ENCODE measurements around the gene CEBPE.
A peak's percentile ranks its signal among the peaks of the same experiment; 100 is the strongest.

The CEBPE gene

GRCh38 chr14:23093991-23094665, 24.9 kb downstream of the CEBPE start:
- DNase-seq (ENCODE audit: extremely low spot score): no peak
- POLR2A ChIA-PET: interaction anchor here (0.6 to 1.6 kb wide), 6 partner anchors 17 to 800 kb away, joined by 3 to 7 read pairs (median 4); partner anchors contain the start of gene PABPN1
- TF ChIP-seq CTCF (IDR thresholded peaks at IDR 0.05; ENCODE audit: control extremely low read depth, extremely low read depth, low read depth, missing control alignments): peak; percentile 8
- CTCF ChIA-PET: interaction anchor here (0.7 to 3.2 kb wide), 25 partner anchors 8 to 416 kb away, joined by 3 to 38 read pairs (median 5); partner anchors contain the start of genes AJUBA, CDH24, PABPN1 and PRMT5

- POLR2A ChIA-PET: no interaction called here
- TF ChIP-seq CTCF (IDR thresholded peaks at IDR 0.05; ENCODE audit: control extremely low read depth, extremely low read depth, low read depth, missing control alignments): no peak
- CTCF ChIA-PET: interaction anchor here (1.6 to 3.2 kb wide), 9 partner anchors 14 to 99 kb away, joined by 4 to 38 read pairs (median 11); partner anchors contain the start of gene CDH24
- no peak for DNase-seq (ENCODE audit: extremely low spot score)
These were observed 25.5 kb downstream of the CEBPE start for GRCh38 chr14:23093526-23093925.

GRCh38 chr14:23093104-23093503, 26.0 kb downstream of the CEBPE start:
- TF ChIP-seq CTCF (IDR thresholded peaks at IDR 0.05; ENCODE audit: control extremely low read depth, extremely low read depth, low read depth, missing control alignments): no peak
- ChIA-PET POLR2A (no interaction called here), CTCF (interaction anchor here (1.0 to 6.3 kb wide), 4 partner anchors 15 to 28 kb away, joined by 6 to 50 read pairs (median 26); no protein-coding TSS in a partner anchor)
- no peak for DNase-seq (ENCODE audit: extremely low spot score)

GRCh38 chr14:23091294-23092225, 27.5 kb downstream of the CEBPE start:
- no peak for TF ChIP-seq CTCF (IDR thresholded peaks at IDR 0.05; ENCODE audit: control extremely low read depth, extremely low read depth, low read depth, missing control alignments)
- POLR2A ChIA-PET: interaction anchor here (0.6 kb wide), 1 partner anchor 204 kb away, joined by 3 read pairs; no protein-coding TSS in a partner anchor
- CTCF ChIA-PET: interaction anchor here (1.0 to 6.3 kb wide), 7 partner anchors 9 to 289 kb away, joined by 3 to 50 read pairs (median 7); partner anchors contain the start of gene CDH24

GRCh38 chr14:23090254-23090636, 28.8 kb downstream of the CEBPE start:
- POLR2A ChIA-PET: no interaction called here

More at GRCh38 chr14:23091294-23092225, 27.5 kb downstream of the CEBPE start:
- no peak for DNase-seq (ENCODE audit: extremely low spot score)

More at GRCh38 chr14:23090254-23090636, 28.8 kb downstream of the CEBPE start:
- no peak for TF ChIP-seq CTCF (IDR thresholded peaks at IDR 0.05; ENCODE audit: control extremely low read depth, extremely low read depth, low read depth, missing control alignments)
- no peak for DNase-seq (ENCODE audit: extremely low spot score)
- CTCF ChIA-PET: interaction anchor here (0.8 to 6.3 kb wide), 9 partner anchors 9 to 290 kb away, joined by 3 to 50 read pairs (median 5); no protein-coding TSS in a partner anchor

Data from GM10248 (cell line).